Osteocyte (in vitro differentiated cells): ENCODE data around the gene ADGRG6. TPM values are rescaled to one million over a fixed set of nuclear protein-coding genes. Genes with fewer than 3 reads are reported as not detected.

Experiments used
- DNase-seq: peaks from one replicate; pipeline ENCODE4 v3.0.0; 2021; ENCODE audit warnings: mixed read lengths; ENCODE audit not compliant: unreplicated experiment; ENCODE audit errors: extremely low spot score
- H3K27ac Mint-ChIP-seq: one replicate; pipeline ENCODE4 v1.8.0; 2021; ENCODE audit warnings: mild to moderate bottlenecking, mixed read lengths; ENCODE audit not compliant: unreplicated experiment
- H3K27me3 Mint-ChIP-seq: one replicate; pipeline ENCODE4 v1.8.0; 2021; ENCODE audit warnings: mixed read lengths; ENCODE audit not compliant: unreplicated experiment
- H3K36me3 Mint-ChIP-seq: one replicate; pipeline ENCODE4 v1.8.0; 2021; ENCODE audit warnings: mixed read lengths; ENCODE audit not compliant: unreplicated experiment
- H3K4me1 Mint-ChIP-seq: one replicate; pipeline ENCODE4 v1.8.0; 2021; ENCODE audit warnings: mixed read lengths; ENCODE audit not compliant: unreplicated experiment
- H3K4me3 Mint-ChIP-seq: one replicate; pipeline ENCODE4 v1.8.0; 2021; ENCODE audit warnings: mild to moderate bottlenecking, moderate library complexity, mixed read lengths; ENCODE audit not compliant: unreplicated experiment
- H3K9me3 Mint-ChIP-seq: one replicate; pipeline ENCODE4 v1.8.0; 2021; ENCODE audit warnings: mixed read lengths; ENCODE audit not compliant: unreplicated experiment
- total RNA-seq: library from RNA; stranded (reverse); gene quantifications from 2 replicates; pipeline ENCODE4 v1.2.1, GENCODE V29; 2021
- TF ChIP-seq, protein P1 (sequence below): fragments of 200-600 bp; sonication (generic); IDR thresholded peaks from 2 replicates; pipeline ENCODE4 v1.5.0; 2021; ENCODE audit warnings: antibody characterized with exemption, mild to moderate bottlenecking, moderate library complexity

The ADGRG6 gene
- total RNA-seq, 1 donor from 2014 or later = 0.51 TPM

DNA sequence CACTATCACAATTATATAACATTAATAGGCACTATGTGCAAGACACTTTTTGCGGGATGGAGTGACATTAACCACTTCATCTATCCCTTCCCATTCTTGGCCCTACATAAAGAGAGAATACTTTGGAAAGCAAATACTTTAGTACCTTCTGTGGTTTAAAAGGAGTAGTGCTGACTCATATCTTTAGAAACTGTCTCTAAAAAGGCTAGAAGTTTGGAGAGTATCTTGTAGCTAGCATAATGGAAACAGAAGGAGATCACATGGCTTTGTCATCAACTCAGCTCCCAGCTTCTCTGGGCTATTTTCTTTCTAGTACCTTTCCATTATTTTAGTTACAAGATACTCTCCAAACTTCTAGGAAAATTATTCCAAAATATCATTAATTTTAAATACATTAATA, 157.5 kb downstream of the ADGRG6 start:
- no peaks in the 10 kb centered on the region for H3K9me3 Mint-ChIP-seq
- TF ChIP-seq, protein P1, sequence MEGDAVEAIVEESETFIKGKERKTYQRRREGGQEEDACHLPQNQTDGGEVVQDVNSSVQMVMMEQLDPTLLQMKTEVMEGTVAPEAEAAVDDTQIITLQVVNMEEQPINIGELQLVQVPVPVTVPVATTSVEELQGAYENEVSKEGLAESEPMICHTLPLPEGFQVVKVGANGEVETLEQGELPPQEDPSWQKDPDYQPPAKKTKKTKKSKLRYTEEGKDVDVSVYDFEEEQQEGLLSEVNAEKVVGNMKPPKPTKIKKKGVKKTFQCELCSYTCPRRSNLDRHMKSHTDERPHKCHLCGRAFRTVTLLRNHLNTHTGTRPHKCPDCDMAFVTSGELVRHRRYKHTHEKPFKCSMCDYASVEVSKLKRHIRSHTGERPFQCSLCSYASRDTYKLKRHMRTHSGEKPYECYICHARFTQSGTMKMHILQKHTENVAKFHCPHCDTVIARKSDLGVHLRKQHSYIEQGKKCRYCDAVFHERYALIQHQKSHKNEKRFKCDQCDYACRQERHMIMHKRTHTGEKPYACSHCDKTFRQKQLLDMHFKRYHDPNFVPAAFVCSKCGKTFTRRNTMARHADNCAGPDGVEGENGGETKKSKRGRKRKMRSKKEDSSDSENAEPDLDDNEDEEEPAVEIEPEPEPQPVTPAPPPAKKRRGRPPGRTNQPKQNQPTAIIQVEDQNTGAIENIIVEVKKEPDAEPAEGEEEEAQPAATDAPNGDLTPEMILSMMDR = no peak
- H3K4me1 Mint-ChIP-seq = no peaks in the 10 kb centered on the region
- no peak for DNase-seq
- H3K4me3 Mint-ChIP-seq = no peak overlapping the region
- H3K36me3 Mint-ChIP-seq = no peaks in the 10 kb centered on the region
- no peak overlapping the region for H3K27ac Mint-ChIP-seq
- H3K27me3 Mint-ChIP-seq = no peaks in the 10 kb centered on the region

DNA sequence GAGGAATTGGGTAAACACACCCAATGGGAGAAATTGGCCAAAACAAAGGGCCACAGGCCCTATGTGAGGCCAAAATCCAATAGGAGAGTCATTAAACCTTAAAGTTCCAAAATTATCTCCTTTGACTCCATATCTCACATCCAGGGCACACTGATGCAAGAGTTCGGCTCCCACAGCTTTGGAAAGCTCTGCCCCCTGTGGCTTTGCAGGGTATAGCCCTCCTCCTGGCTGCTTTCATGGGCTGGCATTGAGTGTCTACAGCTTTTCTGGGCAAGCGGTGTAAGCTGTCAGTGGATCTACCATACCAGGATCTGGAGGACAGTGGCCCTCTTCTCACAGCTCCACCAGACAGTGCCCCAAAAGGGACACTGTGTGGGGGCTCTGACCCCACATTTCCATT, 160.5 kb downstream of the ADGRG6 start:
- Mint-ChIP-seq H3K27me3 (peaks cover 2% of the 10 kb centered on the region), H3K27ac (no peak overlapping the region), H3K36me3 (no peaks in the 10 kb centered on the region), H3K9me3 (no peaks in the 10 kb centered on the region), H3K4me3 (no peak overlapping the region), H3K4me1 (no peaks in the 10 kb centered on the region)
- DNase-seq = no peak
- TF ChIP-seq, protein P1 = no peak

DNA sequence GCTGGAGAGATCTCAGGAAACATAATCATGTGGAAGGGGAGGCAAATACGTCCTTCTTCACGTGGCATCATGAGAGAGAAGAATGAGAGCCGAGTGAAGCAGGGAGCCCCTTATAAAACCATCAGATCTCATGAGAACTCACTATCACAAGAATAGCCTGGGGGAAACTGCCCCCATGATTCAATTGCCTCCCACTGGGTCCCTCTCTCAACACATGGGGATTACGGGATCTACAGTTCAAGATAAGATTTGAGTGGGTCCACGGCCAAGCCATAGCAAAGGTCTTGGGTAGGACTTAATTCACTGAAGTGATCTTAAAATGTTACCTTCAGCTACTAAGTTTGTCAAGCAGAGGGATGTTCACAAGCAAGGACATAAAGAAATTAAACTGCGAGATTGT, 162.2 kb downstream of the ADGRG6 start:
- no peak overlapping the region for H3K27ac Mint-ChIP-seq
- no peak overlapping the region for H3K4me3 Mint-ChIP-seq
- TF ChIP-seq, protein P1 = no peak
- no peaks in the 10 kb centered on the region for H3K4me1 Mint-ChIP-seq
- DNase-seq = no peak
- H3K27me3 Mint-ChIP-seq = peaks cover 5% of the 10 kb centered on the region
- no peaks in the 10 kb centered on the region for H3K9me3 Mint-ChIP-seq
- H3K36me3 Mint-ChIP-seq = no peaks in the 10 kb centered on the region

DNA sequence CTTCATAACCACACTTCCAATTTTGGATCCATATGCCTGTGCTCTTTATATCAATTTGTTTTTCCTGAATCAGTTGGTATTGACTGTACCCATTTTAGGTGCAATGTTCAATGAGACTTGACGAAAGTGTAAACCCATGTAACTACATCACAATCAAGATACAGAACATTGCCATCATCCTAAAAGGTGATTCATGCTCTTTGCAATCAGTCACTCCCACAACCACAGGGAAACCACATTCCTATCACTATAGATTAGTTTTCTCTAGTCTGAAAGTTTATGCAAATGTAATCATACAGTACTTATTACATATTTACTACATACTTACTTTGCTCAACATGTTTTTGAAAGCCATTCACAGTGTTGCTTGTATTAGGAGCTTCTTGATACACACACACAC, 167.4 kb downstream of the ADGRG6 start:
- no peak overlapping the region for H3K4me3 Mint-ChIP-seq
- H3K4me1 Mint-ChIP-seq = no peaks in the 10 kb centered on the region
- H3K36me3 Mint-ChIP-seq = no peaks in the 10 kb centered on the region
- H3K27ac Mint-ChIP-seq = no peak overlapping the region
- H3K9me3 Mint-ChIP-seq = no peaks in the 10 kb centered on the region
- TF ChIP-seq, protein P1 = no peak
- peaks cover 26% of the 10 kb centered on the region for H3K27me3 Mint-ChIP-seq
- no peak for DNase-seq

DNA sequence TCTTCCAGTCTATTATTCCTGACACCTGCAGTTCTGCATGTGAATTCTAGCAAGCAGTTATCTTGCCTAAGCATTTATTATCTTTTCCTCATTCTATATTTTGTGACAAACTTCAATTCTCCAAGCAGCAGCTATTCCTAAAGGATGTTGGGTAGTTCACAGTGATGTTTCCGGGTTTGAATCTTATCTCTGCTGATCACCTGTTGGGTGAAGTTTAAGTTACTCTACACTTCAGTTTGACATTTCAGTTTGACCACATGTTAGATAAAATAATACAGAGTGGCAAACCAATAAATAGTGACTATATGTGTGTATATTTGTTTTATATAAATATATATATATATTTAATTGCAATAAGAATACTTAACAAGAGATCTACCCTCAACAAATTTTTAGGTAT, 168.6 kb downstream of the ADGRG6 start:
- H3K36me3 Mint-ChIP-seq = no peaks in the 10 kb centered on the region
- no peak overlapping the region for H3K4me3 Mint-ChIP-seq
- peaks cover 5% of the 10 kb centered on the region for H3K4me1 Mint-ChIP-seq
- TF ChIP-seq, protein P1 = no peak
- peaks cover 26% of the 10 kb centered on the region for H3K27me3 Mint-ChIP-seq
- H3K27ac Mint-ChIP-seq = no peak overlapping the region
- DNase-seq = no peak
- no peaks in the 10 kb centered on the region for H3K9me3 Mint-ChIP-seq
